ENCODE data around the gene CAMK1D.
"Not testable (repeated sequence)": the region's sequence is repeated elsewhere in the genome, so short reads cannot be mapped to it uniquely, and the experiment has no call there.

Gene CAMK1D

GRCh38 chr10:12492016-12492415 lies 142.7 kb downstream of the CAMK1D start:
- DNase-seq (ENCODE audit: low read depth in 3 of 3) = no peak

- DNase-seq (ENCODE audit: low read depth in 3 of 3) = not testable (repeated sequence)
Measured at GRCh38 chr10:12497046-12497445, 147.7 kb downstream of the CAMK1D start.

GRCh38 chr10:12499076-12499986 lies 150.0 kb downstream of the CAMK1D start:
- DNase-seq (ENCODE audit: low read depth in 3 of 3) = no peak

GRCh38 chr10:12500381-12501303 lies 151.3 kb downstream of the CAMK1D start:
- no peak for DNase-seq (ENCODE audit: low read depth in 3 of 3)

- no peak for DNase-seq (ENCODE audit: low read depth in 3 of 3)
Measured at GRCh38 chr10:12501324-12501723, 152.0 kb downstream of the CAMK1D start.

- no peak for DNase-seq (ENCODE audit: low read depth in 3 of 3)
Measured at GRCh38 chr10:12501841-12502525, 152.6 kb downstream of the CAMK1D start.

- DNase-seq (ENCODE audit: low read depth in 3 of 3) = no peak
Measured at GRCh38 chr10:12502526-12503274, 153.4 kb downstream of the CAMK1D start.

GRCh38 chr10:12503311-12503710 lies 154.0 kb downstream of the CAMK1D start:
- DNase-seq (ENCODE audit: low read depth in 3 of 3) = no peak

GRCh38 chr10:12504176-12504575 lies 154.8 kb downstream of the CAMK1D start:
- no peak for DNase-seq (ENCODE audit: low read depth in 3 of 3)

- DNase-seq (ENCODE audit: low read depth in 3 of 3) = no peak
Measured at GRCh38 chr10:12504628-12505027, 155.3 kb downstream of the CAMK1D start.

GRCh38 chr10:12505683-12506082 lies 156.3 kb downstream of the CAMK1D start:
- no peak for DNase-seq (ENCODE audit: low read depth in 3 of 3)

GRCh38 chr10:12507165-12507850 lies 158.0 kb downstream of the CAMK1D start:
- no peak for DNase-seq (ENCODE audit: low read depth in 3 of 3)

GRCh38 chr10:12508165-12508564 lies 158.8 kb downstream of the CAMK1D start:
- DNase-seq (ENCODE audit: low read depth in 3 of 3) = no peak

GRCh38 chr10:12509016-12509793 lies 159.9 kb downstream of the CAMK1D start:
- DNase-seq (ENCODE audit: low read depth in 3 of 3) = no peak

GRCh38 chr10:12509794-12510100 lies 160.4 kb downstream of the CAMK1D start:
- no peak for DNase-seq (ENCODE audit: low read depth in 3 of 3)

GRCh38 chr10:12510501-12510941 lies 161.2 kb downstream of the CAMK1D start:
- DNase-seq (ENCODE audit: low read depth in 3 of 3) = no peak

GRCh38 chr10:12510984-12511383 lies 161.6 kb downstream of the CAMK1D start:
- DNase-seq (ENCODE audit: low read depth in 3 of 3) = no peak

GRCh38 chr10:12511651-12512050 lies 162.3 kb downstream of the CAMK1D start:
- DNase-seq (ENCODE audit: low read depth in 3 of 3) = no peak

- DNase-seq (ENCODE audit: low read depth in 3 of 3) = no peak
Measured at GRCh38 chr10:12512332-12513002, 163.1 kb downstream of the CAMK1D start.

All from stimulated activated CD4-positive, alpha-beta T cell treated with anti-CD3 and anti-CD28 coated beads, TNF-alpha, amount 100 ng/mL, for 24 hours (primary cell).